GM12878 (cell line): Measurements from ENCODE around the gene NR6A1. TPM values are rescaled to one million over a fixed set of nuclear protein-coding genes. Genes with fewer than 3 reads are reported as not detected.

Experiments
- PRDM15 ChIP-seq: fragments of 450-650 bp; formaldehyde crosslinking; IDR thresholded peaks from 2 replicates; pipeline ENCODE4 v1.4.0; 2020; ENCODE audit warnings: mild to moderate bottlenecking, moderate library complexity
- polyA plus RNA-seq, 11 experiments: library from polyadenylated mRNA; depleted of rRNA in 4 of 11; unstranded in 6 of 11; stranded (reverse) in 5 of 11; fragments of >200 nt; fragmentation: Nextera tagmentation in 4 of 11; fragmentation: Illumina TruSeq in 1 of 11; extraction: Ambion mirVana in 4 of 11; extraction: Trizol in 1 of 11; gene quantifications; 1 replicate in 1 of 11; 2 replicates in 10 of 11; pipeline versions ENCODE4 v1.2.1 to v1.2.3, GENCODE V29; 2011 to 2016; ENCODE audit warnings: inconsistent platforms in 2 of 11, missing spikeins in 2 of 11, low read depth in 1 of 11
- total RNA-seq, 4 experiments: library from RNA; depleted of rRNA in 3 of 4; stranded (reverse); fragments of >200 nt in 3 of 4; fragmentation: Illumina TruSeq in 1 of 4; extraction: Trizol in 1 of 4; gene quantifications; 2 replicates each; pipeline versions ENCODE4 v1.2.1 to v1.2.3, GENCODE V29; 2013 to 2021
- TF ChIP-seq, protein P1 (sequence below): IDR thresholded peaks from 2 replicates; pipeline ENCODE4 v1.6.1; 2012; ENCODE audit warnings: improper control_type of control experiment, low read depth, low read length; ENCODE audit not compliant: insufficient replicate concordance

Gene NR6A1
- total and polyA plus RNA-seq, 10 of the 15 experiments (the other 5 are each of a cell fraction or from before 2014, with no cell fraction given), result 1.2 to 9.2 (median 4.6) TPM

DNA sequence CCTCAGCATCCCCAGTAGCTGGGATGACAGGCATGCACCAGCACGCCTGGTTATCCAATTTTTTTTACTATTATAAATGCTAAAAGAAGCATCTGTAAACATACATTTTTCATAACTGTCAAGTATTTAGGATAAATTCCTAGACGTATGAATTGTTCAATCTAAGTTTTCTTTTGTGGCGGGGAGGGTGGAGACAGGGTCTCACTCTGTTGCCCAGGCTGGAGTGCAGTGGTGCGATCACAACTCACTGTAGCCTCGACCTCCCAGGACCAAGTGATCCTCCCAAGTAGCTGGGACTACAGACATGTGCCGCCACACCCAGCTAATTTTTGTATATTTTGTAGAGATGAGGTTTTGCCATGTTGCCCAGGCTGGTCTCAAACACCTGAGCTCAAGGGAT, 52.2 kb downstream of the NR6A1 start (continued):
- TF ChIP-seq, protein P1, sequence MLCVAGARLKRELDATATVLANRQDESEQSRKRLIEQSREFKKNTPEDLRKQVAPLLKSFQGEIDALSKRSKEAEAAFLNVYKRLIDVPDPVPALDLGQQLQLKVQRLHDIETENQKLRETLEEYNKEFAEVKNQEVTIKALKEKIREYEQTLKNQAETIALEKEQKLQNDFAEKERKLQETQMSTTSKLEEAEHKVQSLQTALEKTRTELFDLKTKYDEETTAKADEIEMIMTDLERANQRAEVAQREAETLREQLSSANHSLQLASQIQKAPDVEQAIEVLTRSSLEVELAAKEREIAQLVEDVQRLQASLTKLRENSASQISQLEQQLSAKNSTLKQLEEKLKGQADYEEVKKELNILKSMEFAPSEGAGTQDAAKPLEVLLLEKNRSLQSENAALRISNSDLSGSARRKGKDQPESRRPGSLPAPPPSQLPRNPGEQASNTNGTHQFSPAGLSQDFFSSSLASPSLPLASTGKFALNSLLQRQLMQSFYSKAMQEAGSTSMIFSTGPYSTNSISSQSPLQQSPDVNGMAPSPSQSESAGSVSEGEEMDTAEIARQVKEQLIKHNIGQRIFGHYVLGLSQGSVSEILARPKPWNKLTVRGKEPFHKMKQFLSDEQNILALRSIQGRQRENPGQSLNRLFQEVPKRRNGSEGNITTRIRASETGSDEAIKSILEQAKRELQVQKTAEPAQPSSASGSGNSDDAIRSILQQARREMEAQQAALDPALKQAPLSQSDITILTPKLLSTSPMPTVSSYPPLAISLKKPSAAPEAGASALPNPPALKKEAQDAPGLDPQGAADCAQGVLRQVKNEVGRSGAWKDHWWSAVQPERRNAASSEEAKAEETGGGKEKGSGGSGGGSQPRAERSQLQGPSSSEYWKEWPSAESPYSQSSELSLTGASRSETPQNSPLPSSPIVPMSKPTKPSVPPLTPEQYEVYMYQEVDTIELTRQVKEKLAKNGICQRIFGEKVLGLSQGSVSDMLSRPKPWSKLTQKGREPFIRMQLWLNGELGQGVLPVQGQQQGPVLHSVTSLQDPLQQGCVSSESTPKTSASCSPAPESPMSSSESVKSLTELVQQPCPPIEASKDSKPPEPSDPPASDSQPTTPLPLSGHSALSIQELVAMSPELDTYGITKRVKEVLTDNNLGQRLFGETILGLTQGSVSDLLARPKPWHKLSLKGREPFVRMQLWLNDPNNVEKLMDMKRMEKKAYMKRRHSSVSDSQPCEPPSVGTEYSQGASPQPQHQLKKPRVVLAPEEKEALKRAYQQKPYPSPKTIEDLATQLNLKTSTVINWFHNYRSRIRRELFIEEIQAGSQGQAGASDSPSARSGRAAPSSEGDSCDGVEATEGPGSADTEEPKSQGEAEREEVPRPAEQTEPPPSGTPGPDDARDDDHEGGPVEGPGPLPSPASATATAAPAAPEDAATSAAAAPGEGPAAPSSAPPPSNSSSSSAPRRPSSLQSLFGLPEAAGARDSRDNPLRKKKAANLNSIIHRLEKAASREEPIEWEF, result no peak
- no peak for TF ChIP-seq PRDM15
